HCT116 (cell line): ENCODE results near the gene FBXO31.

Source experiments
- CEBPB ChIP-seq: IDR thresholded peaks from 2 replicates; pipeline ENCODE4 v1.6.1; 2012; ENCODE audit warnings: low read depth
- EZH2 ChIP-seq: fragments of 200-600 bp; sonication (generic); IDR thresholded peaks from 2 replicates; pipeline ENCODE4 v1.6.1; 2017; ENCODE audit warnings: antibody characterized with exemption, mixed run types
- POLR2AphosphoS5 ChIP-seq: IDR thresholded peaks from 2 replicates; pipeline ENCODE4 v1.6.1; 2011; ENCODE audit warnings: mild to moderate bottlenecking, low read depth, low read length, moderate library complexity
- RAD21 ChIP-seq: IDR thresholded peaks from 2 replicates; pipeline ENCODE4 v1.6.1; 2012; ENCODE audit warnings: low read depth, mild to moderate bottlenecking
- TF ChIP-seq, protein P1 (sequence below), 3 experiments: fragments of 200-600 bp in 1 of 3; sonication (generic) in 1 of 3; IDR thresholded peaks in 2 of 3; conservative IDR thresholded peaks in 1 of 3; 2 replicates each; pipeline ENCODE4 v1.5.1; 2012 to 2017; ENCODE audit warnings: low read depth in 2 of 3, low read length in 2 of 3, antibody characterized with exemption in 1 of 3, borderline replicate concordance in 1 of 3, control low read depth in 1 of 3, mild to moderate bottlenecking in 1 of 3, mixed read lengths in 1 of 3, mixed run types in 1 of 3, moderate library complexity in 1 of 3; ENCODE audit not compliant: insufficient read depth in 1 of 3

DNA sequence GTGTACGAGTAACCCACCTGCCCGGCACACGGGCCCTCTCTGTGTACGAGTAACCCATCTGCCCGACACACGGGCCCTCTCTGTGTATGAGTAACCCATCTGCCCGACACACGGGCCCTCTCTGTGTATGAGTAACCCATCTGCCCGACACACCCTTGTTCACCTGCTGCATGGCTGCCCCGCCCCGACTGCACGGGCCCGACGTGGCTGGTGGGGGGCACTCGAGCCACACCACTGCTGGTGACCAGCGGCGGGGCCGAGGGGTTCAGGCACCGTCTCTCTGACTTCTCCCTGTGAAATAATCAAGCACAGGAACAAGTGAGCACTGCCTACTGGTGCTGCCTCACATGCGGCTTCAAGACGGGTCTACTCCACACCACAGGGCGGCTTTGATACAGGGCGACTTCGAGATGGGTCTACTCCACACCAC, 30.7 kb upstream of the FBXO31 start:
- TF ChIP-seq RAD21 (no peak), POLR2AphosphoS5 (no peak), CEBPB (no peak), EZH2 (no peak)
- TF ChIP-seq, protein P1, sequence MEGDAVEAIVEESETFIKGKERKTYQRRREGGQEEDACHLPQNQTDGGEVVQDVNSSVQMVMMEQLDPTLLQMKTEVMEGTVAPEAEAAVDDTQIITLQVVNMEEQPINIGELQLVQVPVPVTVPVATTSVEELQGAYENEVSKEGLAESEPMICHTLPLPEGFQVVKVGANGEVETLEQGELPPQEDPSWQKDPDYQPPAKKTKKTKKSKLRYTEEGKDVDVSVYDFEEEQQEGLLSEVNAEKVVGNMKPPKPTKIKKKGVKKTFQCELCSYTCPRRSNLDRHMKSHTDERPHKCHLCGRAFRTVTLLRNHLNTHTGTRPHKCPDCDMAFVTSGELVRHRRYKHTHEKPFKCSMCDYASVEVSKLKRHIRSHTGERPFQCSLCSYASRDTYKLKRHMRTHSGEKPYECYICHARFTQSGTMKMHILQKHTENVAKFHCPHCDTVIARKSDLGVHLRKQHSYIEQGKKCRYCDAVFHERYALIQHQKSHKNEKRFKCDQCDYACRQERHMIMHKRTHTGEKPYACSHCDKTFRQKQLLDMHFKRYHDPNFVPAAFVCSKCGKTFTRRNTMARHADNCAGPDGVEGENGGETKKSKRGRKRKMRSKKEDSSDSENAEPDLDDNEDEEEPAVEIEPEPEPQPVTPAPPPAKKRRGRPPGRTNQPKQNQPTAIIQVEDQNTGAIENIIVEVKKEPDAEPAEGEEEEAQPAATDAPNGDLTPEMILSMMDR (IDR thresholded peaks at IDR 0.05 in 2 of 3, conservative IDR thresholded peaks at IDR 0.05 in 1 of 3; ENCODE audit: borderline replicate concordance in 1 of 3, insufficient read depth in 1 of 3, low read depth in 2 of 3, low read length in 2 of 3): no peak
